Astrocyte (in vitro differentiated cells and primary cell): ENCODE results near the gene AK1. TPM values are rescaled to one million over a fixed set of nuclear protein-coding genes. Genes with fewer than 3 reads are reported as not detected.

Experiments
- DNase-seq: peaks from one replicate; pipeline ENCODE4 v3.0.0-alpha.2; 2010; ENCODE audit warnings: low read depth
- FAIRE-seq: peaks from 2 replicates; lab custom pipeline; 2011; peaks lifted over from hg19 to GRCh38; lab: Jason Lieb, UNC
- H2AFZ ChIP-seq: 2 replicates; pipeline ENCODE4 v1.6.0; 2012; ENCODE audit warnings: low read depth, low read length, inconsistent platforms
- H3K27ac ChIP-seq: 2 replicates; pipeline ENCODE4 v1.5.1; 2011; ENCODE audit warnings: low read depth, low read length, inconsistent platforms
- H3K27me3 ChIP-seq: 2 replicates; pipeline ENCODE4 v1.6.0; 2011; ENCODE audit warnings: low read length, inconsistent platforms; ENCODE audit not compliant: insufficient read depth
- H3K36me3 ChIP-seq: 2 replicates; pipeline ENCODE4 v1.5.1; 2011; ENCODE audit warnings: low read length, inconsistent platforms; ENCODE audit not compliant: insufficient read depth
- H3K4me1 ChIP-seq: 2 replicates; pipeline ENCODE4 v1.5.1; 2011; ENCODE audit warnings: low read length, inconsistent platforms; ENCODE audit not compliant: insufficient read depth
- H3K4me2 ChIP-seq: 2 replicates; pipeline ENCODE4 v1.6.0; 2012; ENCODE audit warnings: low read length, inconsistent platforms
- H3K4me3 ChIP-seq: 2 replicates; pipeline ENCODE4 v1.5.1; 2011; ENCODE audit warnings: low read depth, mild to moderate bottlenecking, low read length, inconsistent platforms; ENCODE audit not compliant: insufficient read depth
- H3K79me2 ChIP-seq: 2 replicates; pipeline ENCODE4 v1.6.0; 2012; ENCODE audit warnings: mild to moderate bottlenecking, low read length, inconsistent platforms; ENCODE audit not compliant: insufficient read depth
- H3K9ac ChIP-seq: 2 replicates; pipeline ENCODE4 v1.6.0; 2012; ENCODE audit warnings: mild to moderate bottlenecking, low read length, inconsistent platforms
- H3K9me3 ChIP-seq: 2 replicates; pipeline ENCODE4 v1.5.1; 2012; ENCODE audit warnings: low read depth, mild to moderate bottlenecking, low read length, inconsistent platforms; ENCODE audit not compliant: insufficient read depth
- H4K20me1 ChIP-seq: 2 replicates; pipeline ENCODE4 v1.6.0; 2012; ENCODE audit warnings: low read length, inconsistent platforms; ENCODE audit not compliant: insufficient read depth
- H3K27ac Mint-ChIP-seq: one replicate; pipeline ENCODE4 v1.8.0; 2021; ENCODE audit warnings: mild to moderate bottlenecking, mixed read lengths; ENCODE audit not compliant: unreplicated experiment
- H3K27me3 Mint-ChIP-seq: one replicate; pipeline ENCODE4 v1.8.0; 2021; ENCODE audit warnings: low read depth, mixed read lengths; ENCODE audit not compliant: unreplicated experiment
- H3K36me3 Mint-ChIP-seq: one replicate; pipeline ENCODE4 v1.8.0; 2021; ENCODE audit warnings: low read depth, mixed read lengths; ENCODE audit not compliant: unreplicated experiment
- H3K4me1 Mint-ChIP-seq: one replicate; pipeline ENCODE4 v1.8.0; 2021; ENCODE audit warnings: low read depth, mixed read lengths; ENCODE audit not compliant: unreplicated experiment
- H3K4me3 Mint-ChIP-seq: one replicate; pipeline ENCODE4 v1.8.0; 2021; ENCODE audit warnings: mild to moderate bottlenecking, moderate library complexity, mixed read lengths; ENCODE audit not compliant: unreplicated experiment
- H3K9me3 Mint-ChIP-seq: one replicate; pipeline ENCODE4 v1.8.0; 2021; ENCODE audit warnings: mild to moderate bottlenecking, mixed read lengths; ENCODE audit not compliant: unreplicated experiment
- EZH2 ChIP-seq: IDR thresholded peaks from 2 replicates; pipeline ENCODE4 v1.6.1; 2012; ENCODE audit warnings: mild to moderate bottlenecking, low read length, inconsistent platforms; ENCODE audit not compliant: insufficient read depth
- total RNA-seq: library from RNA; stranded (reverse); gene quantifications from 2 replicates; pipeline ENCODE4 v1.2.1, GENCODE V29; 2021
- TF ChIP-seq, protein P1 (sequence below): IDR thresholded peaks from 2 replicates; pipeline ENCODE4 v1.5.1; 2011; ENCODE audit warnings: low read depth, mild to moderate bottlenecking, inconsistent platforms, low read length, moderate library complexity; ENCODE audit not compliant: insufficient read depth

AK1 gene
- total RNA-seq, 1 donor from 2014 or later: 78.0 TPM

GRCh38 chr9:127892831-127893230 is 15.4 kb upstream of the AK1 start:
- Histone ChIP-seq H3K4me3 (no peak overlapping the region), H3K79me2 (peaks cover 20% of the 10 kb centered on the region), H3K9me3 (peaks cover 13% of the 10 kb centered on the region), H4K20me1 (peaks cover 41% of the 10 kb centered on the region), H3K27ac (no peak overlapping the region), H3K27me3 (no peaks in the 10 kb centered on the region), H3K9ac (no peak overlapping the region), H3K36me3 (peaks cover 41% of the 10 kb centered on the region), H2AFZ (no peak overlapping the region), H3K4me1 (peaks cover 10% of the 10 kb centered on the region), H3K4me2 (no peak overlapping the region)
- Mint-ChIP-seq H3K36me3 (peaks cover 46% of the 10 kb centered on the region), H3K4me1 (peaks cover 13% of the 10 kb centered on the region), H3K9me3 (no peaks in the 10 kb centered on the region), H3K27ac (no peak overlapping the region), H3K27me3 (no peaks in the 10 kb centered on the region), H3K4me3 (no peak overlapping the region)
- no peak for TF ChIP-seq EZH2
- TF ChIP-seq, protein P1, sequence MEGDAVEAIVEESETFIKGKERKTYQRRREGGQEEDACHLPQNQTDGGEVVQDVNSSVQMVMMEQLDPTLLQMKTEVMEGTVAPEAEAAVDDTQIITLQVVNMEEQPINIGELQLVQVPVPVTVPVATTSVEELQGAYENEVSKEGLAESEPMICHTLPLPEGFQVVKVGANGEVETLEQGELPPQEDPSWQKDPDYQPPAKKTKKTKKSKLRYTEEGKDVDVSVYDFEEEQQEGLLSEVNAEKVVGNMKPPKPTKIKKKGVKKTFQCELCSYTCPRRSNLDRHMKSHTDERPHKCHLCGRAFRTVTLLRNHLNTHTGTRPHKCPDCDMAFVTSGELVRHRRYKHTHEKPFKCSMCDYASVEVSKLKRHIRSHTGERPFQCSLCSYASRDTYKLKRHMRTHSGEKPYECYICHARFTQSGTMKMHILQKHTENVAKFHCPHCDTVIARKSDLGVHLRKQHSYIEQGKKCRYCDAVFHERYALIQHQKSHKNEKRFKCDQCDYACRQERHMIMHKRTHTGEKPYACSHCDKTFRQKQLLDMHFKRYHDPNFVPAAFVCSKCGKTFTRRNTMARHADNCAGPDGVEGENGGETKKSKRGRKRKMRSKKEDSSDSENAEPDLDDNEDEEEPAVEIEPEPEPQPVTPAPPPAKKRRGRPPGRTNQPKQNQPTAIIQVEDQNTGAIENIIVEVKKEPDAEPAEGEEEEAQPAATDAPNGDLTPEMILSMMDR: no peak
- DNase-seq (no peak), FAIRE-seq (no peak)

DNA sequence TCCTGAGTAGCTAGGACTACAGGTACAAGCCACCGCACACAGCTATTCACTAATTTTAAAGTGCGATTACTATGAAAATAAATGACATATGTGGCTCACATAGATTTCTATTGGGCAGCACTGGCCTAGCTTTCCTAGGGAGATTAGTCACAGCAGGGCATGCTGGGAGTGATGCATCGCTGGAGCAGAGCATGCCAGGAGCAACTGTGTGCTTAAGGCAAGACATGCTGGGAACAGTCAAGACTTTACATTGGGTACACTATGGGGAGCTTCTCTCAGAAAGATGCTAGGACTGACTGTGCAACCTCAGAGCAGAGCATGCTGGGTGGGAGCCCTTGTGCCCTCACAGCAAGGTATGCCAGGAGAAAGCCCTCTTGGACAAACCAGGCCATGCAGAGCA is 12.6 kb upstream of the AK1 start:
- Histone ChIP-seq H3K9ac (no peak overlapping the region), H3K9me3 (peaks cover 10% of the 10 kb centered on the region), H4K20me1 (peaks cover 32% of the 10 kb centered on the region), H2AFZ (no peak overlapping the region), H3K4me1 (no peaks in the 10 kb centered on the region), H3K4me3 (no peak overlapping the region), H3K27me3 (no peaks in the 10 kb centered on the region), H3K36me3 (peaks cover 40% of the 10 kb centered on the region), H3K27ac (no peak overlapping the region), H3K4me2 (no peak overlapping the region), H3K79me2 (no peaks in the 10 kb centered on the region)
- no peak for FAIRE-seq
- Mint-ChIP-seq H3K27me3 (no peaks in the 10 kb centered on the region), H3K9me3 (no peaks in the 10 kb centered on the region), H3K4me1 (peaks cover 10% of the 10 kb centered on the region), H3K4me3 (no peak overlapping the region), H3K36me3 (peaks cover 40% of the 10 kb centered on the region), H3K27ac (no peak overlapping the region)
- no peak for TF ChIP-seq EZH2
- TF ChIP-seq, protein P1: no peak
- DNase-seq: no peak

DNA sequence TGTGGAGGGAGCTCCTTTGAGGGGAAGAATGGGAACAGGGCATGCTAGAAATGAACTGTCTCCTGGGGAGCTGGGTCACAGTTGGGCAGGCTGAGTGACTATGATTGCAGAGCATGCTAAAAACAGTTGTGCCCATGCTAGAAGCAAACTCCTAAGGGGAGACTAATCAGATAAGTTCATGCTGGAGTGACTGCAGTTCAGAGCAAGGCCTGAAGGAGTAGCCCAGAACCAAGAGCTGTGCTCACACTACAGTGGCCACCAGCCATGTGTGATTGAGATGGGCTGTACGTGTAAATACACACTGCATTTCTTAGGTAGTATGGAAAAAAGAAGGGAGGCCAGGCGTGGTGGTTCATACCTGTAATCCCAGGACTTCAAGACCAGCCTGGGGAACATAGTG is 10.3 kb upstream of the AK1 start:
- Mint-ChIP-seq H3K27ac (no peak overlapping the region), H3K9me3 (no peaks in the 10 kb centered on the region), H3K36me3 (peaks cover 21% of the 10 kb centered on the region), H3K4me1 (peaks cover 20% of the 10 kb centered on the region), H3K27me3 (no peaks in the 10 kb centered on the region), H3K4me3 (no peak overlapping the region)
- DNase-seq: no peak
- Histone ChIP-seq H3K4me3 (no peak overlapping the region), H3K9ac (no peak overlapping the region), H3K27ac (no peak overlapping the region), H3K27me3 (no peaks in the 10 kb centered on the region), H3K4me1 (peaks cover 5% of the 10 kb centered on the region), H2AFZ (no peak overlapping the region), H4K20me1 (peaks cover 25% of the 10 kb centered on the region), H3K4me2 (no peak overlapping the region), H3K9me3 (no peaks in the 10 kb centered on the region), H3K36me3 (peaks cover 19% of the 10 kb centered on the region), H3K79me2 (no peaks in the 10 kb centered on the region)
- TF ChIP-seq, protein P1: no peak
- TF ChIP-seq EZH2: no peak
- no peak for FAIRE-seq
